Body of pancreas (tissue), 4 donors: ENCODE results near the gene ABRACL.

Source experiments
- CTCF ChIP-seq, 7 experiments: fragments of 450-650 bp in 4 of 7; fragments of 200-600 bp in 3 of 7; sonication (generic) in 3 of 7; IDR thresholded peaks; one replicate each; pipeline ENCODE4 v1.5.1; 2016 to 2019; ENCODE audit warnings: antibody characterized with exemption in 7 of 7
- POLR2A ChIP-seq, 3 donors: fragments of 450-650 bp; IDR thresholded peaks; one replicate each; pipeline ENCODE4 v1.6.1; 2016; ENCODE audit warnings: antibody characterized with exemption in 3 of 3, mild to moderate bottlenecking in 2 of 3

GRCh38 chr6:139030228-139030963 is 1.9 kb downstream of the ABRACL start:
- TF ChIP-seq POLR2A (IDR thresholded peaks at IDR 0.05) (no peak), CTCF (IDR thresholded peaks at IDR 0.05) (no peak)
